BE2C (cell line): ENCODE measurements around the gene CHPF.

Experiments
- DNase-seq: peaks from one replicate; pipeline ENCODE4 v3.0.0-alpha.2; 2020
- H3K27me3 ChIP-seq: fragments of 250-450 bp; sonication (Bioruptor Pico); 2 replicates; pipeline ENCODE4 v1.5.1; 2020; ENCODE audit warnings: mild to moderate bottlenecking
- H3K36me3 ChIP-seq: fragments of 250-450 bp; sonication (Bioruptor Pico); 2 replicates; pipeline ENCODE4 v1.5.1; 2020; ENCODE audit warnings: mild to moderate bottlenecking
- H3K4me1 ChIP-seq: fragments of 250-450 bp; sonication (Bioruptor Pico); 2 replicates; pipeline ENCODE4 v1.5.1; 2020
- H3K4me3 ChIP-seq: 2 replicates; pipeline ENCODE4 v1.5.1; 2011; ENCODE audit warnings: low read depth, low read length
- H3K9me3 ChIP-seq: fragments of 250-450 bp; sonication (Bioruptor Pico); 2 replicates; pipeline ENCODE4 v1.5.1; 2020
- CTCF ChIP-seq: IDR thresholded peaks from 2 replicates; pipeline ENCODE4 v1.5.1; 2012; ENCODE audit warnings: mild to moderate bottlenecking, low read depth, low read length

Gene CHPF

GRCh38 chr2:219549619-219550018 is 6.0 kb upstream of the CHPF start:
- no peak for TF ChIP-seq CTCF
- Histone ChIP-seq H3K36me3 (peaks cover 5% of the 10 kb centered on the region), H3K4me1 (peaks cover 5% of the 10 kb centered on the region; the same call in 1 of the 2 replicates), H3K27me3 (no peaks in the 10 kb centered on the region), H3K4me3 (no peak overlapping the region), H3K9me3 (no peaks in the 10 kb centered on the region)
- no peak for DNase-seq

- Histone ChIP-seq H3K36me3 (peaks cover 5% of the 10 kb centered on the region), H3K4me3 (no peak overlapping the region), H3K9me3 (no peaks in the 10 kb centered on the region), H3K4me1 (peaks cover 5% of the 10 kb centered on the region; the same call in 1 of the 2 replicates), H3K27me3 (no peaks in the 10 kb centered on the region)
- DNase-seq: no peak
- no peak for TF ChIP-seq CTCF
These were observed 5.4 kb upstream of the CHPF start for GRCh38 chr2:219548990-219549389.

- no peak for TF ChIP-seq CTCF
These were observed 4.0 kb upstream of the CHPF start for GRCh38 chr2:219547621-219548020.

GRCh38 chr2:219545943-219546352 is 2.3 kb upstream of the CHPF start:
- Histone ChIP-seq H3K9me3 (no peaks in the 10 kb centered on the region), H3K4me3 (no peak overlapping the region), H3K36me3 (peaks cover 12% of the 10 kb centered on the region), H3K4me1 (no peaks in the 10 kb centered on the region), H3K27me3 (no peaks in the 10 kb centered on the region)
- TF ChIP-seq CTCF: no peak
- DNase-seq: no peak

More at GRCh38 chr2:219547621-219548020, 4.0 kb upstream of the CHPF start:
- H3K4me1 ChIP-seq: no peaks in the 10 kb centered on the region
- no peak overlapping the region for H3K4me3 ChIP-seq
- no peak for DNase-seq
- H3K36me3 ChIP-seq: peaks cover 5% of the 10 kb centered on the region
- H3K27me3 ChIP-seq: no peaks in the 10 kb centered on the region
- H3K9me3 ChIP-seq: no peaks in the 10 kb centered on the region

- no peak for TF ChIP-seq CTCF
- Histone ChIP-seq H3K4me3 (peak overlapping the region; percentile 90), H3K4me1 (no peaks in the 10 kb centered on the region), H3K9me3 (no peaks in the 10 kb centered on the region), H3K36me3 (peaks cover 18% of the 10 kb centered on the region), H3K27me3 (no peaks in the 10 kb centered on the region)
- no peak for DNase-seq
These were observed 1.8 kb upstream of the CHPF start for GRCh38 chr2:219545295-219545942.

- no peaks in the 10 kb centered on the region for H3K27me3 ChIP-seq
- no peaks in the 10 kb centered on the region for H3K4me1 ChIP-seq
- no peak for TF ChIP-seq CTCF
- H3K36me3 ChIP-seq: peaks cover 18% of the 10 kb centered on the region
- H3K4me3 ChIP-seq: peak overlapping the region; percentile 90
- no peaks in the 10 kb centered on the region for H3K9me3 ChIP-seq
- no peak for DNase-seq
These were observed 958 bp upstream of the CHPF start for GRCh38 chr2:219544567-219544966.
